Measurements from ENCODE around the gene RRAS.

The RRAS gene

GRCh38 chr19:49597703-49597974, 42.3 kb downstream of the RRAS start:
- H3K36me3 ChIP-seq (ENCODE audit: control insufficient read depth in 1 of 2, insufficient read depth in 2 of 2, low read length in 2 of 2): peaks cover 17 to 64% of the 10 kb centered on the region in 2 donors
- no peaks in the 10 kb centered on the region for H3K9me3 ChIP-seq (ENCODE audit: control insufficient read depth in 1 of 2, low read length in 2 of 2)
- H3K4me1 ChIP-seq (ENCODE audit: control insufficient read depth in 1 of 2, insufficient read depth in 2 of 2, low read length in 2 of 2): peaks cover 4 to 13% of the 10 kb centered on the region in 2 donors
- H3K27ac ChIP-seq (ENCODE audit: low read length): no peak overlapping the region
- H3K27me3 ChIP-seq (ENCODE audit: low read depth, low read length): no peaks in the 10 kb centered on the region
- no peak overlapping the region for H3K4me3 ChIP-seq (ENCODE audit: low read depth in 1 of 2, low read length in 2 of 2)

GRCh38 chr19:49596954-49597702, 42.8 kb downstream of the RRAS start:
- Histone ChIP-seq H3K9me3 (ENCODE audit: control insufficient read depth in 1 of 2, low read length in 2 of 2) (no peaks in the 10 kb centered on the region), H3K36me3 (ENCODE audit: control insufficient read depth in 1 of 2, insufficient read depth in 2 of 2, low read length in 2 of 2) (peaks cover 16 to 60% of the 10 kb centered on the region in 2 donors), H3K4me1 (ENCODE audit: control insufficient read depth in 1 of 2, insufficient read depth in 2 of 2, low read length in 2 of 2) (peaks cover 7 to 18% of the 10 kb centered on the region in 2 donors), H3K27me3 (ENCODE audit: low read depth, low read length) (no peaks in the 10 kb centered on the region), H3K27ac (ENCODE audit: low read length) (no peak overlapping the region), H3K4me3 (ENCODE audit: low read depth in 1 of 2, low read length in 2 of 2) (no peak overlapping the region)

- Histone ChIP-seq H3K9me3 (ENCODE audit: control insufficient read depth in 1 of 2, low read length in 2 of 2) (no peaks in the 10 kb centered on the region), H3K36me3 (ENCODE audit: control insufficient read depth in 1 of 2, insufficient read depth in 2 of 2, low read length in 2 of 2) (peaks cover 10 to 53% of the 10 kb centered on the region in 2 donors), H3K4me1 (ENCODE audit: control insufficient read depth in 1 of 2, insufficient read depth in 2 of 2, low read length in 2 of 2) (peaks cover 7 to 23% of the 10 kb centered on the region in 2 donors), H3K4me3 (ENCODE audit: low read depth in 1 of 2, low read length in 2 of 2) (no peak overlapping the region), H3K27me3 (ENCODE audit: low read depth, low read length) (no peaks in the 10 kb centered on the region), H3K27ac (ENCODE audit: low read length) (no peak overlapping the region)
Observed at GRCh38 chr19:49596407-49596806, 43.5 kb downstream of the RRAS start.

GRCh38 chr19:49595819-49596404, 44.0 kb downstream of the RRAS start:
- Histone ChIP-seq H3K4me1 (ENCODE audit: control insufficient read depth in 1 of 2, insufficient read depth in 2 of 2, low read length in 2 of 2) (peaks cover 7 to 23% of the 10 kb centered on the region in 2 donors), H3K27me3 (ENCODE audit: low read depth, low read length) (no peaks in the 10 kb centered on the region), H3K36me3 (ENCODE audit: control insufficient read depth in 1 of 2, insufficient read depth in 2 of 2, low read length in 2 of 2) (peaks cover 10 to 49% of the 10 kb centered on the region in 2 donors), H3K9me3 (ENCODE audit: control insufficient read depth in 1 of 2, low read length in 2 of 2) (no peaks in the 10 kb centered on the region), H3K4me3 (ENCODE audit: low read depth in 1 of 2, low read length in 2 of 2) (no peak overlapping the region), H3K27ac (ENCODE audit: low read length) (no peak overlapping the region)

GRCh38 chr19:49594993-49595818, 44.7 kb downstream of the RRAS start:
- Histone ChIP-seq H3K36me3 (ENCODE audit: control insufficient read depth in 1 of 2, insufficient read depth in 2 of 2, low read length in 2 of 2) (peaks cover 10 to 45% of the 10 kb centered on the region in 2 donors), H3K9me3 (ENCODE audit: control insufficient read depth in 1 of 2, low read length in 2 of 2) (no peaks in the 10 kb centered on the region), H3K4me1 (ENCODE audit: control insufficient read depth in 1 of 2, insufficient read depth in 2 of 2, low read length in 2 of 2) (peaks cover 7 to 23% of the 10 kb centered on the region in 2 donors), H3K27ac (ENCODE audit: low read length) (no peak overlapping the region), H3K4me3 (ENCODE audit: low read depth in 1 of 2, low read length in 2 of 2) (no peak overlapping the region), H3K27me3 (ENCODE audit: low read depth, low read length) (no peaks in the 10 kb centered on the region)

- H3K4me1 ChIP-seq (ENCODE audit: control insufficient read depth in 1 of 2, insufficient read depth in 2 of 2, low read length in 2 of 2): peaks cover 7 to 23% of the 10 kb centered on the region in 2 donors
- no peak overlapping the region for H3K4me3 ChIP-seq (ENCODE audit: low read depth in 1 of 2, low read length in 2 of 2)
- H3K36me3 ChIP-seq (ENCODE audit: control insufficient read depth in 1 of 2, insufficient read depth in 2 of 2, low read length in 2 of 2): peaks cover 10 to 36% of the 10 kb centered on the region in 2 donors
- H3K9me3 ChIP-seq (ENCODE audit: control insufficient read depth in 1 of 2, low read length in 2 of 2): no peaks in the 10 kb centered on the region
- no peaks in the 10 kb centered on the region for H3K27me3 ChIP-seq (ENCODE audit: low read depth, low read length)
- peak overlapping the region; percentile 77 for H3K27ac ChIP-seq (ENCODE audit: low read length)
Observed at GRCh38 chr19:49594157-49594992, 45.6 kb downstream of the RRAS start.

GRCh38 chr19:49593233-49594113, 46.5 kb downstream of the RRAS start:
- peaks cover 7 to 23% of the 10 kb centered on the region in 2 donors for H3K4me1 ChIP-seq (ENCODE audit: control insufficient read depth in 1 of 2, insufficient read depth in 2 of 2, low read length in 2 of 2)
- peaks cover 6 to 34% of the 10 kb centered on the region in 2 donors for H3K36me3 ChIP-seq (ENCODE audit: control insufficient read depth in 1 of 2, insufficient read depth in 2 of 2, low read length in 2 of 2)
- peak overlapping the region; percentile 75 to 83 for H3K4me3 ChIP-seq (ENCODE audit: low read depth in 1 of 2, low read length in 2 of 2)

GRCh38 chr19:49592486-49593232, 47.3 kb downstream of the RRAS start:
- Histone ChIP-seq H3K27ac (ENCODE audit: low read length) (no peak overlapping the region), H3K9me3 (ENCODE audit: control insufficient read depth in 1 of 2, low read length in 2 of 2) (no peaks in the 10 kb centered on the region), H3K4me3 (ENCODE audit: low read depth in 1 of 2, low read length in 2 of 2) (peak overlapping the region; percentile 75 to 83), H3K36me3 (ENCODE audit: control insufficient read depth in 1 of 2, insufficient read depth in 2 of 2, low read length in 2 of 2) (peaks cover 6 to 32% of the 10 kb centered on the region in 2 donors), H3K27me3 (ENCODE audit: low read depth, low read length) (no peaks in the 10 kb centered on the region), H3K4me1 (ENCODE audit: control insufficient read depth in 1 of 2, insufficient read depth in 2 of 2, low read length in 2 of 2) (peaks cover 7 to 23% of the 10 kb centered on the region in 2 donors)

More at GRCh38 chr19:49593233-49594113, 46.5 kb downstream of the RRAS start:
- Histone ChIP-seq H3K9me3 (ENCODE audit: control insufficient read depth in 1 of 2, low read length in 2 of 2) (no peaks in the 10 kb centered on the region), H3K27me3 (ENCODE audit: low read depth, low read length) (no peaks in the 10 kb centered on the region), H3K27ac (ENCODE audit: low read length) (peak overlapping the region; percentile 77)

- Histone ChIP-seq H3K27ac (ENCODE audit: low read length) (no peak overlapping the region), H3K4me1 (ENCODE audit: control insufficient read depth in 1 of 2, insufficient read depth in 2 of 2, low read length in 2 of 2) (peaks cover 7 to 23% of the 10 kb centered on the region in 2 donors), H3K9me3 (ENCODE audit: control insufficient read depth in 1 of 2, low read length in 2 of 2) (no peaks in the 10 kb centered on the region), H3K36me3 (ENCODE audit: control insufficient read depth in 1 of 2, insufficient read depth in 2 of 2, low read length in 2 of 2) (peaks cover 6 to 25% of the 10 kb centered on the region in 2 donors), H3K4me3 (ENCODE audit: low read depth in 1 of 2, low read length in 2 of 2) (peak overlapping the region; percentile 75 to 83), H3K27me3 (ENCODE audit: low read depth, low read length) (no peaks in the 10 kb centered on the region)
Observed at GRCh38 chr19:49591731-49592485, 48.0 kb downstream of the RRAS start.
